ENCODE results near the gene MRPS12.

DNA sequence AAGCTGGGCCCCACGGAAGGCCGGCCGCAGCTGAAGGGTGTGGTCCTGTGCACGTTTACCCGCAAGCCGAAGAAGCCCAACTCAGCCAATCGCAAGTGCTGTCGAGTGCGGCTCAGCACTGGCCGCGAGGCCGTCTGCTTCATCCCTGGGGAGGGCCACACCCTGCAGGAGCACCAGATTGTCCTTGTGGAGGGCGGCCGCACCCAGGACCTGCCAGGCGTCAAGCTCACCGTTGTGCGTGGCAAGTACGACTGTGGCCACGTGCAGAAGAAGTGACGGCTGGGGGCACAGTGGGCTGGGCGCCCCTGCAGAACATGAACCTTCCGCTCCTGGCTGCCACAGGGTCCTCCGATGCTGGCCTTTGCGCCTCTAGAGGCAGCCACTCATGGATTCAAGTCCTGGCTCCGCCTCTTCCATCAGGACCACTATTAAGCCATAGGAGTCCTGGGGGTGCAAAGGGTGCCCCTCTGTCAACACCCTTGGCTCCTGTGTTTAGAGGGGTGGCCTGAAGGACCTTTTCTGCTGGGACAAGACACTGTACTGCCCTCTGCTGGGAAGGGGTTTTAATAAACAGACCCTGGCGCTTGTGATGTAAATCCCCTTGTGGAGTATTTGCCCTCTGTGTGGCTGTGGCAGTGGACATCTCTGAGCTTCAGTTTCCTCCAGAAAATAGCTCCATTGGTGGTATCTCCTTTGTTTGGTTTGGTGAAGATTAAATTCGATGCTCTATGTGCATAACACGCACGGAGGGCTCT, 1.9 kb downstream of the MRPS12 start:
- TF ChIP-seq GATA2 (IDR thresholded peaks at IDR 0.05; ENCODE audit: low read depth, low read length) (no peak), GATA3 (IDR thresholded peaks at IDR 0.05; ENCODE audit: low read depth, low read length) (no peak)
